HG03066 (cell line): Measurements from ENCODE around the gene ACY1.
A peak's percentile ranks its signal among the peaks of the same experiment; 100 is the strongest.
"Not testable (repeated sequence)": the region's sequence is repeated elsewhere in the genome, so short reads cannot be mapped to it uniquely, and the experiment has no call there.

Experiments used
- ATAC-seq: cut with Tn5 transposase; IDR thresholded peaks from one replicate; pipeline ENCODE4 v1.9.1; 2021; ENCODE audit warnings: low read depth; ENCODE audit not compliant: unreplicated experiment

The ACY1 gene

DNA sequence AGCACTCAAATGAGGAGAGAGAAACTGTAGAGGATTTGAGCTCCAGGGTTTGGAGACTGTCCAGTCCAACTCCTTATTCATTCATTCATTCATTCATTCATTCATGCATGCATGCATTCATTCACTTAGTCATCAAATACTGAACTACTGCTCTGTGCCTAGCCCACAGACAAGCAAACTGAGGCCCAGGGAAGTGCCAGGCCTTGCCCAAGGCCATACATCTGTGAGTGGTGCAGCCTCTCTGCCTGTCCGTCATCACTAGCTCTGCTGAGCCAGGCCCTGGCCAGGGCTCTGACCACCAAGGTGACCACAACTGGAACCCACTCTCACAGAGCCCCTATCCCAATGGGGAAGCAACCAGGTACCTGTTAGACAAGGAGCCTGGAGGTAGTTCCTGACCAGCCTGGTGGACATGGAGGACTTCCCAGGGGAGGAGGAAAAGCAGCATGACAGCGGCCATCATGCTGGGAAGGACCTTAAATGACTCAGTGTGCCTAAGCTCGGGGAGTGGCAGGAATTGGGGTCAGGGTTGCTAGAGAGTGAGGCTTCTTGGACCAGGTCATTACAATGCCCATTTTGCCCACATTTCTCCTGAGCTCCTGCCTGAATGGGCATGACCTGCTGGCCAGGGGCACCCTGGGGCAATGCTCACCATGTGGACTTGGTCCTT, 39.9 kb downstream of the ACY1 start:
- no peak for ATAC-seq

DNA sequence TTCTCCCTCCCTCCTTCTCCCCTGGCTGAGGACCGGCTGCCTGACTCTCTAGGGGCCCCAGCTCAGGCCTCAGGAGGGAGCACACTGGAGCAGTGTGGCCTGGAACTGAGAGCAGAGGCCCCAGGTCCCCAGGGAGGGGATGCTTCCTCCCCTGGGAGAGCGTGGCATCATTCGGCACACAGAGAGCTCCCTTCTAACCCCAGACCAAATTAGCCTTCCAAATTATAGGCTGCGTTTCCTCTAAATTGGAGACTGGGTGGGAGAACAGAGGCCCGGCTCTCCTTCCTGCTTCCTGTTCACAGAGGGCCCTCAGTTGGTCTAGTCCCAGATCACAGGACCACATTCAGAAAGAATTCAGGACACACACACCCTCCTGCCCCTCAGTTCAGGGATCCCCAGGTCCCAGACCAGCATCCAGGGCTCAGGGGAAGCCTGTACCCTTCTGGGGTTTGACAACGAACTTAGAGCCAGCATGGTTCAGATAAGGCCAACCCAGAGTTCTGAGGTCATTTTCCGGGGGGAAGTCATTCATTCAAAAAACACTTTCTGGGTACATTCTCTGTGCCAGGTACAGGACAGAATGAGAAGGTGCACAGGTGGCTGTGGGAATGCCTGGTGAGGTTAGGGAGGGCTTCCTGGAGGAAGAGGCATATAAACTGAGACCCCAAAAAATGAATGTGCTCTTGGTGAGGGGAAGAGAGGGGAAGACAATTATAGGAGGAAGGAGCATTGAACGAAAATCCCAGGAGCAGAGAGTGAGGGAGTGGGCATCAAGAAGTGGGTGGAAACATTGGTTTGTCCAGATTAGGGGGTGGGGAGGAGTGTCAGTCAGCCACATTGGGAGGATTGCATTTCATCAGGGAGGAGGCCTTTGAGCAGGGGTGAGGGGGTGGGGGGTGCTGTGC, 40.8 kb downstream of the ACY1 start:
- ATAC-seq = no peak

DNA sequence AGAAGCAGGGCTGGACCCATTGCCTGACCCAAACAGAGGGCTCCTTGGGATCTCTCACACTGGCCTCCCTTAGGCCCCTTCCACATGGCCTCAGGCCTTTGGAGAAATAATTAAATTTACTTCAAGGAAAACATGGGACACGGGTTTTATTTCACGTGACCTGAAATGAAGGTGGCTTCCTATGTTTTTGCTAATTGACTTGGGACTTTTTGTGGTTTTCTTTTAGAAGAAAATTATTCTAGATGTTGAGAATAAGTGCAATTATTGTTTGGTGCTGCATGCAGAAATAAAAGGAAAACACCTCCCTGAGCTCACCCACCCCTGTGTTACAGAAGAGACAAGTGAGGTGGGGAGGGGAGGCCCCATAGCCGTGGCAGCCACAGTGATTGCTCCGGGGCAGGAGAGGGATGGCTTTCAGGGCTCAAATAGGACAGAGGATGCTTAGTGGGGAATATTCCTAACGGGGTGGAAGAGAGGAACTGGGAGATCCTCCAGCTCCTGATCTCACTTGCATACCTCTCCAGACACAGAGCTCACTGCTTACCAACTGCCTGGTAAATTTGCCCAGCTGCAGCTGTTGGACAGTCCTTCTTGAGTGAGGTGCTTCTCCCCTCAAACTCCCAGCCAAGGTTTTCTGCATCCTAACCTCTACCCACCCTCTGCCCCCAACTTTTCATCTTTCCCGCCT, 41.6 kb downstream of the ACY1 start:
- ATAC-seq = no peak

DNA sequence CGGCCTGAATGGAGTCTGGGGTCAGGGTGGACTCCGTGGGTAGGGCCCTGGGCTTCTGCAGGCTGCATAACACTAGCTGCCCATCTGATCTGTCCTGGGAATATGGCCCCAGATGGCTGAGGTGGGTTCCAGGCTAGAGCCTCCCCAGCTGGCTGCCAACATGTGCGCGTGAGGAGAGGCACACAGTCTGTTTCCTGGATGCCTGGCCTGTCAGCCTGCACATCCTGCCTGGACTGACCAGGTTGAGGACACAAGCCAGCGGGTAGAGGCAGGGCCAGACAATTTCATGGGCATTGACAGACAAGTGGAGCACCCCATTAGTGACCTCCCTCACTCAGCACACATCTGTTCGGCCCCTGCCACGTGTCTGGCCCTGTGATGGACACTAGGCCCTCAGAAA, 42.1 kb downstream of the ACY1 start:
- no peak for ATAC-seq

DNA sequence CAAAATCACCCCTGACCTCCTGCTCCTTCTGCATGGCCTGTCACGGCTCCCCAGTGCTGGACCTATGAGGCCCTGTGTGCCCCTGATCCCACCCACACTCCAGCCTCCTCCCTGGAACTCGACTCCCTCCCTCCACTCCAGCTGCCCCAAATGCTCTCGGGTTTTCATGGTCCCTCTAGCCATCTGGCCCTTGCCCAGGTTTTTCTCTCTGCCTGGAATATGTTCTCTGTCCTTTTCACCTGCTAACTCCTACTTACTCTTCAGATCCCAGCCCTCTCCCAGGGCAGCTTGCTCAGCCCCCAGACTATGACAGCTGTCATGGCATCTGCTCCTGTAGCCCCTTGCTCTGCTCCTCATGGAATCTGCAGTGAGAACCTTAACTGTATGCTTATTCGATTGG, 42.7 kb downstream of the ACY1 start:
- no peak for ATAC-seq

DNA sequence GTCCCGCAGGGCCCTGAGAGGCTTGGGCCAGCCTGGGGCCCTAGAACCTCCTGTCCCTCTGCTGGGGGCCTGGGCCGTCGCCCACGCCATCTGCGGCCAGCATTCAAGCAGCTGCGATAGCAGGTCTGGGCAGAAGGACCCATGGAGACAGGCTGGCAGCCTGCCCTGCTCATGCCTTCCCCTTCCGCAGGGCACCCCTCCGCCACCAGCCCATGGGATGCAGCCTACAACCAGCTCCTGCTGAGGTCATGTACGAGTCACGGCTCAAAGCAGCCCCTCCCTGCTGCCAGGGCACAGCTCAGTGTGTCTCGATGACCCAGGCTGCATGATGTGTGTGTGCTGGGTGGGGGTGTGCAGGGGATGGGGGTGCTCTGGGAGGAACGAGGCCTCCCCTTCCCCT, 45.2 kb downstream of the ACY1 start:
- ATAC-seq = no peak

DNA sequence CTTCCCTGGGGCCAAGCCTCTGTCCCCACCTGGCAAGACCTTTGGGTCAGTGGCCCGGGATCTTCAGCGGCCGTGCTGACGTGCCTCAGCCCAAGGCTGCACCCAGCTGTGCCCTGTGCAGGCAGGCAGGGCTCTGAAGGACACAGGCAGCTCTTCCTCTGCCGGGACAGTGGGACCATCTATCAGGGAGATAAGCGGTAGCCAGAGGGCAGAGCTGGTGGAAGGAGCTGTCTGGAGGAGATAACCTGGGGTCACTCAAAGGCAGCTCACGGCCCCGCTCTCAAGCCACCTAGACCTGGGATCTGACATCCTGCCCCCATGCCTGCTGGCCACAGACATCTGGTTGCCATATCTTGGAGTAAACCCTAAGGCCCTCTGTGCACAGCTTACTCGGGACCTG, 45.7 kb downstream of the ACY1 start:
- ATAC-seq = no peak

DNA sequence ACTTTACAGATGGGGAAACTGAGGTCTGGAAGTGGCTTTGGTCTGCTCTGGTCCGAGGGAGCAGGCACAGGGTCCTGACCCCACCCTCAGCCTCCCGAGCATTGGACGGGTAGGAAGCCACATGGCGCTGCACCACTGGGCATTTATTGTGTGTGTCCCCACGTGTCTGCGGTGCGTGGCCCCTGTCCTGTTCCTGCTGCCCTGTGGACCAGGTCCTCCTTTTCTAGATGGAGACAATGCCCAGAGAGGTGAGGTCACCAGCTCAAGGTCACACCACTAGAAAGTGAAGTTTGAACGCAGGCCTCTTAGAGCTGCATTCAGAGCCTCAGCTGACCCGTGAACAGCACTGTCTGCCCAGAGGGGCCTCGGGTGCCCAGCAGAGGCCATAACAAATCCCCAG, 46.2 kb downstream of the ACY1 start:
- no peak for ATAC-seq

DNA sequence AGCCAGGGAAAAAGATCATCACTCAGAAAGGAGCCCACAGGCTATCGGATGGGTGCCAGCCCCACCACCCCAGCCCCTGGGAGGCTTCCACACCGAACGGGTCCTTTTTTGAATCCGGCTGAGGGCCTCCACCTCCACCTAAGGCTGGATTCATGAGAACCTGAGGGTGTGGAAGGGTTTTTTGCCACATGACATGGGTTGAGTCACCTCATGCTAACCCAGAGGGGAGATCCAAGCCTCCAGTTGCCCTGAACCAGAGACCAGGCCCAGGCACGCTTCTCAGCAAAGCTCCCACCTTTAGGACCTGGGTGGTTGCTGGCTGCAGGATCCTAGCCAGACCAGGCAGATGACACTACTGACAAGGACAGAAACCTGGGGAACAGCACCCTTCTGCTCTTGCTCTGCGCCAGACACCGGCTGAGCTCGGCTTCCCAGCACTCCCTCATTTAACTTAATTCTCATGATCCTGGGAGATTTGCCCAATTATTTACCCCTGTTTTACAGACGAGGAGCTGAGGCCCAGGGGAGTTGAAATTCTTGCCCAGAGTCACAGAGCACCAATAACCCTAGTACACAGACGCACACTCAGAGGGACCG, 47.5 kb downstream of the ACY1 start:
- no peak for ATAC-seq

DNA sequence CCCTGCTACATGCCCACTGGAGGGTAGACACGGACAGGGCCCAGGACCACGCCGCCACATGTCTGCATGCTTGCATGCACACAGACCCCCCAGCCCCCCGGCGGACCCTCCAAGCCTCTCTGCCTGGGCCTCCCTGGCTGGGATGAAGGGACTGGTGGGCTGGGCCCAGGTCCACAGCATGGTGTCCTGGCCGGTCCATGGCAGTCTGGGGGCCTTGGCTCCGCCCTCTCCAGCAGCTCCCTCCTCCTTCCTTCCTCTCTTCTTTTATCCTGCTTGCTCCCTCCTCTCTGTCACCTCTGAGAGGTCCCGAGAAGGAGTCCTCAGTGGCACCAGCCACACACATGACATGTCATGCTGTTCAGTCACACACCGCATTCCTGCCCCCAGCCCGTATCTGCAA, 48.6 kb downstream of the ACY1 start:
- ATAC-seq = no peak

DNA sequence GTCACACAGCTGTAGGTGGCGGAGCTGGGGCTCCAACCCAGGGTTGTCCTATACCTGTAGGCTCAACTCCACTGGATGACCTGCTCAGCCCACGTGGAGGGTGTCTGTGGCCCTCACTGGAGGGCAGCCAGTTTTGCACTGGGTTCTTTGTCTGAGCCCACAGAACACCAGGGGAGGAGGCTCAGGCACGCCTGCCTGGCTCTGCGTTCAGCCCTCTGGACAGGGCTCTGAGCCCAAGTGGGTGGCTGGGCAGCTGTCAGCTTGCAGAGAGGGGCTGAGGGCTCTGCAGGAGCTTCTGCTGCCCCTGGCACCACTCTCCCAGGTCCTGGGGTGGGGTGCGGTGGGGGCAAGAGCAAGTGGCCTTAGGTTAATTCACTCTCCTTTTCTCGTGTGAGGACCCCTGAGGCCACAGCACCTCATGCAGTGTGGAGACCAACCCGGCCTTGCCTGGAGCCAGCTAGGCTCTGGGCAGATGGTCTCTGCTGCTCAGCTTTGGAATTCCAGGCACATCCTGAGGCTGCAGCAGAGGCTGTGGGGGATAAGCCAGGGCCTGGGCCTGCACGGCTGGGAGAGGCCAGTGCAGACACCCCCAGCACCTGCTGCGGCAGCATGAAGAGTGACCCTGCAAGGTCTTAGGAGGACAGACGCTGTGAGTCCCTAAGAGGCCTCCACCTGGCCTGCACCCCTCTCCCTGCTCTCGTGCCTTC, 49.5 kb downstream of the ACY1 start:
- no peak for ATAC-seq

DNA sequence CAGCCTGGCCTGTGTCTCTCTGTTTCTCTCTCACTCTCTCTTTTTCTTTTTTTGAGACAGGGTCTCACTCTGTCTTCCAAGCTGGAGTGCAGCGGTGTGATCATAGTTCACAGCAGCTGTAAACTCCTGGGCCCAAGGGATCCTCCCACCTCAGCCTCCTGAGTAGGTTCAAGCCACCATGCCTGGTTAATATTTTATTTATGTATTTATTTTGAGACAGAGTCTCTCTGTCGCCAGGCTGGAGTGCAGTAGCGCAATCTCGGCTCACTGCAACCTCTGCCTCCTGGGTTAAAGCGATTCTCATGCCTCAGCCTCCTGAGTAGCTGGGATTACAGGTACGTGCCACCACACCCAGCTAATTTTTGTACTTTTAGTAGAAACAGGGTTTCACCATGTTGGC, 50.4 kb downstream of the ACY1 start:
- not testable (repeated sequence) for ATAC-seq

DNA sequence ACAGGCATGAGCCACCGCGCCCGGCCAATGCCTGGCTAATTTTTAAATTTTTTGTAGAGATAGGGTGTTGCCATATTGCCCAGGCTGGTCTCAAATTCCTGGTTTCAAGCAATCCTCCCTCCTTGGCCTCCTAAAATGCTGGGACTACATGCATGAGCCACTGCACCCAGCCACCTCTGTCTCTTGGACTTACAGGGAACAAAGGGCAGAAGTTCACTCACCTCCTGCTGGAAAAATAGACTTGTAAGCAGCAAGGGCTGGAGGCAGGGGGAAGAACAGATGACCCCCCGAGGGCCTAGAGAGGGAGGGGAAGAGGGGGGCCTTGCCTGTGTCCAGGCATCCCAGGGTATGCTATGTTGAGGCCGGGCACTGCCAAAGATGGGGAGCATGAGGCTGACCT, 50.9 kb downstream of the ACY1 start:
- ATAC-seq = no peak

DNA sequence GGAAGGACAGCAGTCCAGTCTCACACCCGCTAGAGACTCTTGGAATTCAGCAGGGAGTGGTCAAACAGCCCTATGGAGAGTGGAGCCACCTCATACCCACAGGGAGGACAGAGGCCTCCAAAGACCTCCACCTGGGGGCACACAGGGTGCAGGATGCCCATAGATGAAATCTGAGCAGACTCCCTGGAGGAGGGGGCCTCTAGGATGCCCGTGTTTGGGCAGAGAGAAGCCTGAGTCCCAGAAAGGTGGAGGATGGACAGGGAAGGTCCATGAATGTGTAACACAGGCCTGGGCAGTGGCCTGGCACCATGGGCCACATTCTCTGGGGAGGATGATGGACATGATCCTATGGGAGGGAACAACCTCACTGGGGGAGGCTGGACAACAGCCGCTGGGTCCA, 51.3 kb downstream of the ACY1 start:
- no peak for ATAC-seq

DNA sequence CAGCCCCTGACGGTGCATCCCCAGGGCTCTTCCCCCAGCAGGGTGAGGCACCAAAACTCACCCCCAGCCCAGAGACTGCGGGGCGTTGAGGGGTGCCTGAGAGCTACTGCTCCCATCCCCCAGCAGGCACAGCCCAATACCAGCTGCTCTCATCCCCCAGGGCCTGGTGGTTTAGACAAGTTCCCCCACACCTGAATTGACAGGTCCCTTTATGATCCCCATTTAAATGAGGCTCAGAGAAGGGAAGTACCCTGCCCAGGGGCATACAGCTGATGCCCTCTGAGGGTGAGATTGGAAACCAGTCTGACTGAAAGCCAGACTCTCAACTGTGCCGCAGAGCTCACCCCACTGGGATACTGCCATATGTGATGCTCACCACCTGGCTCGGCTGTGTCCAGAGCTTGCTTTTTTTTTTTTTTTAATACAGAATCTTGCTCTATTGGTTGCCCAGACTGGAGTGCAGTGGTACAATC, 52.9 kb downstream of the ACY1 start:
- peak; percentile 50 for ATAC-seq

DNA sequence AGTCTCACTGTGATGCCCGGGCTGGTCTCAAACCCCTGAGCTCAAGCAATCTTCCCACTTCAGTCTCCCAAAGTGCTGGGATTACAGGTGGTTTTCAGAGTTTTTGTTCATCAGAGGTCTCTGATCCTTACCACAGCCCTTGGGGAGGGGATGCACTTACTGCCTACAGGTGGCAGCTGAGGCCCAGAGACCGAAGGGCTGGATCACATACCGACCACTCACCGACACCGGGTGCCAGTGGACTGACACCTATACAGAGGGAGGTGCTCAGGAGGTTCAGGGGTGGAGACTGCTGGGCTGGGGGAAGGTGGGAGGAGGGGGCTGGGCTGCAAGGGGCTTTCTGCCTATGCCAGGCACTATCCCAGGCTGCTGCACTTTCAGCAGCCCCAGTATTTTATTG, 53.5 kb downstream of the ACY1 start:
- no peak for ATAC-seq

DNA sequence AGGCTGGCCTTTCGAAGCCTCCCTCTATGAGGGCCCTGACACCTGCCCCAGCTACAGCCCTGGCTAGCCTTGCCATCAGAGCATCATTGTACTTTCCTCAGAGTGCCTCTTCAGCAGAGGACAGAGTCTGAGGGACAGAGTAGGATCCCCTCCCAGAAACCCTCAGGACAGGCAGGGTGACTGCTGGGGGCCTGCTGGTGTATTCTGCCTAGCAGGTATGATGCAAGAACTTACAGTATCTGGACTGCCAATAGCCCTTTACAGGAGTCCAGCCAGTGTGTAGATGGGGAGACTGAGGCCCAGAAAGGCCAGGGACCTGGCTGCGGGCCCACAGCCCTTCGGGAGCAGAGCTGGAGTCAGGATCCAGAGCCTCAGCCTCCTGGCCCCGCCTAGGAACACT, 54.0 kb downstream of the ACY1 start:
- no peak for ATAC-seq

DNA sequence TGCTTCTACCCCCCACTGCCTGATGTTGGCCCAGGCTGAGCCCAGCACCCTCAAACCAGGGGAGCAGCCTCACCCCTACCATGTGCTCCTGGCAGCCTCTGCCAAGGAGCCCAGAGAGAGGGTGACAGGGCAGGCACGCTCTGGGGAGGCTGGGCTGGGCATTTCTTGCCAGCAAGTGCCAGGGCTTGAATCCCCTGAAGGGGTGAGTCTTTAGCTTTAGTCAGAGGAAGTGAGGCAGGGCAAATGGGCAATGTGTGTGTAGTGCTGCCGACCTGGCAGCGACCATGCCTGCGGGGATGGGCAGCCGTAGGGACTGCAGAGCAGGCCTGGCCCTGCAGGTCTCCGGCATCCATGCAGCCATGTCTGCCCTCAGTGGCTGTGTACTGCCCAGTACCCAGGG, 54.9 kb downstream of the ACY1 start:
- ATAC-seq = no peak
